ENCODE measurements around the gene KCNK10. TPM values are rescaled to one million over a fixed set of nuclear protein-coding genes. Genes with fewer than 3 reads are reported as not detected.

KCNK10 gene
- total and polyA plus RNA-seq, 2 experiments from 2014 or later: 1.6 to 1.7 TPM

- H3K79me2 ChIP-seq: no peaks in the 10 kb centered on the region
- TF ChIP-seq EZH2phosphoT487 (IDR thresholded peaks at IDR 0.05; ENCODE audit: low read depth, severe bottlenecking, unreplicated experiment) (no peak), CTCF (IDR thresholded peaks at IDR 0.05; ENCODE audit: poor library complexity) (no peak), EZH2 (IDR thresholded peaks at IDR 0.05; ENCODE audit: borderline replicate concordance) (no peak)
- no peak overlapping the region for H3K4me2 ChIP-seq
- WGBS (ENCODE audit: low lambda C conversion rate, missing lambda C conversion rate): 97% methylated on average over 6 of the region's 6 CpGs
- no peak overlapping the region for H2AFZ ChIP-seq
- no peaks in the 10 kb centered on the region for H3K27me3 ChIP-seq
- H3K9me3 ChIP-seq (ENCODE audit: low read depth): no peaks in the 10 kb centered on the region
- H3K27ac ChIP-seq: no peak overlapping the region
- no peak for DNase-seq (ENCODE audit: low spot score)
- no peak overlapping the region for H3K4me3 ChIP-seq
- H3K9me2 ChIP-seq (replicated peaks; ENCODE audit: insufficient read depth): no peaks in the 10 kb centered on the region
- H3K36me3 ChIP-seq (replicated peaks; ENCODE audit: insufficient read depth, low read depth): no peaks in the 10 kb centered on the region
- H3K4me1 ChIP-seq (ENCODE audit: insufficient read depth): no peaks in the 10 kb centered on the region
- no peaks in the 10 kb centered on the region for H4K20me1 ChIP-seq (ENCODE audit: insufficient read depth, poor library complexity, severe bottlenecking)
These were observed 143.4 kb downstream of the KCNK10 start for GRCh38 chr14:88179716-88180115.

GRCh38 chr14:88170333-88170732 lies 152.7 kb downstream of the KCNK10 start:
- H4K20me1 ChIP-seq (ENCODE audit: insufficient read depth, poor library complexity, severe bottlenecking): no peaks in the 10 kb centered on the region
- no peaks in the 10 kb centered on the region for H3K36me3 ChIP-seq (replicated peaks; ENCODE audit: insufficient read depth, low read depth)
- H3K27ac ChIP-seq: no peak overlapping the region
- no peaks in the 10 kb centered on the region for H3K27me3 ChIP-seq
- H3K4me1 ChIP-seq (ENCODE audit: insufficient read depth): no peaks in the 10 kb centered on the region
- no peak overlapping the region for H3K4me2 ChIP-seq
- H3K9me3 ChIP-seq (ENCODE audit: low read depth): peaks cover 5% of the 10 kb centered on the region
- H2AFZ ChIP-seq: no peak overlapping the region
- DNase-seq (ENCODE audit: low spot score): no peak
- no peaks in the 10 kb centered on the region for H3K79me2 ChIP-seq
- no peak overlapping the region for H3K4me3 ChIP-seq
- TF ChIP-seq CTCF (IDR thresholded peaks at IDR 0.05; ENCODE audit: poor library complexity) (no peak), EZH2phosphoT487 (IDR thresholded peaks at IDR 0.05; ENCODE audit: low read depth, severe bottlenecking, unreplicated experiment) (no peak), EZH2 (IDR thresholded peaks at IDR 0.05; ENCODE audit: borderline replicate concordance) (no peak)
- H3K9me2 ChIP-seq (replicated peaks; ENCODE audit: insufficient read depth): no peaks in the 10 kb centered on the region

- Histone ChIP-seq H3K4me2 (no peak overlapping the region), H3K27me3 (no peaks in the 10 kb centered on the region), H3K4me3 (no peak overlapping the region), H3K9me3 (ENCODE audit: low read depth) (peaks cover 5% of the 10 kb centered on the region), H3K79me2 (no peaks in the 10 kb centered on the region), H3K4me1 (ENCODE audit: insufficient read depth) (no peaks in the 10 kb centered on the region), H3K27ac (no peak overlapping the region), H4K20me1 (ENCODE audit: insufficient read depth, poor library complexity, severe bottlenecking) (no peaks in the 10 kb centered on the region), H2AFZ (no peak overlapping the region), H3K9me2 (replicated peaks; ENCODE audit: insufficient read depth) (no peaks in the 10 kb centered on the region), H3K36me3 (replicated peaks; ENCODE audit: insufficient read depth, low read depth) (no peaks in the 10 kb centered on the region)
- peak; percentile 44 for DNase-seq (ENCODE audit: low spot score)
- TF ChIP-seq EZH2phosphoT487 (IDR thresholded peaks at IDR 0.05; ENCODE audit: low read depth, severe bottlenecking, unreplicated experiment) (no peak), EZH2 (IDR thresholded peaks at IDR 0.05; ENCODE audit: borderline replicate concordance) (no peak), CTCF (IDR thresholded peaks at IDR 0.05; ENCODE audit: poor library complexity) (peak; percentile 51)
- WGBS (ENCODE audit: low lambda C conversion rate, missing lambda C conversion rate): 64% methylated on average over 2 of the region's 3 CpGs
These were observed 154.4 kb downstream of the KCNK10 start for GRCh38 chr14:88168498-88169165.
